ENCODE results near the gene HSD17B1. TPM values are rescaled to one million over a fixed set of nuclear protein-coding genes. Genes with fewer than 3 reads are reported as not detected.

The HSD17B1 gene
- total RNA-seq, 1 experiment from 2014 or later, result 0.60 TPM

DNA sequence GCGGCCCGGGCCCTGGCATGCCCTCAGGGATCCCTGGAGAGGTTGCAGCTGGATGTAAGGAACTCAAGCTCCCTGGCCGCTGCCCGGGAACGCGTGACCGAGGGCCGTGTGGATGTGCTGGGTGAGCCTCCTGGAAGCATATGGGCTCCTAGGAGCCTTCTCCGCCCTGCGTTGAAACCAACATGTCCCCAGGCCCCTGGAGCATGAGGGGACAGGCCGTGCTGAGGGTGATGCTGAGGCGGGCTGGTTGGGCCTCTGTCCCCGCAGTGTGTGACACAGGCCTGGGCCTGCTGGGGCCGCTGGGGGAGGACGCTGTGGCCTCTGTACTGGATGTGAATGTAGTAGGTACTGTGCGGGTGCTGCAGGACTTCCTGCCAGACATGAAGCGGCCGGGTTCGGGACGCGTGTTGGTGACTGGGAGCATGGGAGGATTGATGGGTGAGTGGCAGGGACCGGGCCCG is 5.7 kb upstream of the HSD17B1 start:
- TF ChIP-seq, protein P1, sequence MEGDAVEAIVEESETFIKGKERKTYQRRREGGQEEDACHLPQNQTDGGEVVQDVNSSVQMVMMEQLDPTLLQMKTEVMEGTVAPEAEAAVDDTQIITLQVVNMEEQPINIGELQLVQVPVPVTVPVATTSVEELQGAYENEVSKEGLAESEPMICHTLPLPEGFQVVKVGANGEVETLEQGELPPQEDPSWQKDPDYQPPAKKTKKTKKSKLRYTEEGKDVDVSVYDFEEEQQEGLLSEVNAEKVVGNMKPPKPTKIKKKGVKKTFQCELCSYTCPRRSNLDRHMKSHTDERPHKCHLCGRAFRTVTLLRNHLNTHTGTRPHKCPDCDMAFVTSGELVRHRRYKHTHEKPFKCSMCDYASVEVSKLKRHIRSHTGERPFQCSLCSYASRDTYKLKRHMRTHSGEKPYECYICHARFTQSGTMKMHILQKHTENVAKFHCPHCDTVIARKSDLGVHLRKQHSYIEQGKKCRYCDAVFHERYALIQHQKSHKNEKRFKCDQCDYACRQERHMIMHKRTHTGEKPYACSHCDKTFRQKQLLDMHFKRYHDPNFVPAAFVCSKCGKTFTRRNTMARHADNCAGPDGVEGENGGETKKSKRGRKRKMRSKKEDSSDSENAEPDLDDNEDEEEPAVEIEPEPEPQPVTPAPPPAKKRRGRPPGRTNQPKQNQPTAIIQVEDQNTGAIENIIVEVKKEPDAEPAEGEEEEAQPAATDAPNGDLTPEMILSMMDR (conservative IDR thresholded peaks at IDR 0.05; ENCODE audit: low read depth, low read length), result no peak
- no peak for TF ChIP-seq EZH2 (IDR thresholded peaks at IDR 0.05; ENCODE audit: borderline replicate concordance, low read depth, low read length, poor library complexity, severe bottlenecking)
- ChIA-PET POLR2A (ENCODE audit: low non-redundant PET) (no interaction called here), CTCF (no interaction called here)
- no TSS peak for BruUV-seq (replicated peaks)
- no peaks in the 10 kb centered on the region for H3K27me3 ChIP-seq (replicated peaks; ENCODE audit: insufficient read depth, low read depth, low read length, poor library complexity)
- no peaks in the 10 kb centered on the region for H3K4me1 ChIP-seq (ENCODE audit: insufficient read depth, low read length, poor library complexity, severe bottlenecking)
- no peaks in the 10 kb centered on the region for H3K9me3 ChIP-seq (ENCODE audit: low read depth, low read length, poor library complexity, severe bottlenecking)
- H3K27ac ChIP-seq (ENCODE audit: low read depth, low read length, poor library complexity, severe bottlenecking), result no peak overlapping the region
- no peak overlapping the region for H3K4me3 ChIP-seq (ENCODE audit: low read depth, low read length, poor library complexity, severe bottlenecking)
- intact Hi-C loops (cut with micrococcal nuclease; ENCODE audit: unreplicated experiment), result no loop called here
- no peaks in the 10 kb centered on the region for H3K36me3 ChIP-seq (ENCODE audit: insufficient read depth, low read length, poor library complexity, severe bottlenecking)
- DNase-seq (ENCODE audit: low spot score), result no peak

GRCh38 chr17:42547698-42548069 is 5.0 kb upstream of the HSD17B1 start:
- Histone ChIP-seq H3K4me1 (ENCODE audit: insufficient read depth, low read length, poor library complexity, severe bottlenecking) (no peaks in the 10 kb centered on the region), H3K27me3 (replicated peaks; ENCODE audit: insufficient read depth, low read depth, low read length, poor library complexity) (no peaks in the 10 kb centered on the region), H3K4me3 (ENCODE audit: low read depth, low read length, poor library complexity, severe bottlenecking) (no peak overlapping the region), H3K36me3 (ENCODE audit: insufficient read depth, low read length, poor library complexity, severe bottlenecking) (no peaks in the 10 kb centered on the region), H3K9me3 (ENCODE audit: low read depth, low read length, poor library complexity, severe bottlenecking) (no peaks in the 10 kb centered on the region), H3K27ac (ENCODE audit: low read depth, low read length, poor library complexity, severe bottlenecking) (no peak overlapping the region)
- ChIA-PET POLR2A (ENCODE audit: low non-redundant PET) (interaction anchor here (0.6 kb wide), 1 partner anchor 301 kb away, joined by 5 read pairs; no protein-coding TSS in a partner anchor), CTCF (no interaction called here)
- intact Hi-C loops (cut with micrococcal nuclease; ENCODE audit: unreplicated experiment), result no loop called here
- no peak for DNase-seq (ENCODE audit: low spot score)
- no TSS peak for BruUV-seq (replicated peaks)
- TF ChIP-seq, protein P1 (conservative IDR thresholded peaks at IDR 0.05; ENCODE audit: low read depth, low read length), result no peak
- no peak for TF ChIP-seq EZH2 (IDR thresholded peaks at IDR 0.05; ENCODE audit: borderline replicate concordance, low read depth, low read length, poor library complexity, severe bottlenecking)

DNA sequence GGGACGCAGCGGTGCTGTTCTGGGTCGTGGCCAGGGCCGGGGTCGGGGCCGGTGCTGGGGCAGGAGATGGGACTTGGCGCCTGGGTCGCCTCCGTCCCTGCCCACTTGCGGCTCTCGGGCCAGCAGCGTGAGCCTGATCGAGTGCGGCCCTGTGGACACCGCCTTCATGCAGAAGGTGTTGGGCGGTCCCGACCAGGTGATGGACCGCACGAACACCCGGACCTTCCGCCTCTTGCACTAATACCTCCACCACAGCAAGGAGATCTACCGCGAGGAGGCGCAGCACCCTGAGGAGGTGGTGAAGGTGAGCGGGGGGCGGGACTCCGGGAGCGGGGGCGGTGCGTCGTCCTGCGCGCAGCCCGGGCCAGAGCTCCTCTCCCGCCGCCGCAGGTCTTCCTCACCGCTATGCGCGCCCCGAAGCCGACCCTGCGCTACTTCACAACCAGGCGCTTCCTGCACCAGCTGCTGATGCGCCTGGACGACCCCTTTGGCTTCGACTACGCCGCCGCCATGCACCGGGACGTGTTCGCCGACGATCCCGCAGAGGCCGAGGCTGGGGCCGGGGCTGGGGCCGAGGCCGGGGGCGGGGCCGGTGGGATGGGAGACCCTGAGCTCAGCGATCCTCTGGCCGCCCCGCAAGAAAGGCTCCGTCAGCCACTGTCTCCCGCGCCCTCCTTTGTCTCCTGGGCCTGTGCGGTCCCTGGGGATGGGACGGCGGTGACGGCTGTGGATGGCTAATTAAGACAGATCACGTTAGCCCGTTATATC is 4.5 kb upstream of the HSD17B1 start:
- no peaks in the 10 kb centered on the region for H3K4me1 ChIP-seq (ENCODE audit: insufficient read depth, low read length, poor library complexity, severe bottlenecking)
- H3K36me3 ChIP-seq (ENCODE audit: insufficient read depth, low read length, poor library complexity, severe bottlenecking), result no peaks in the 10 kb centered on the region
- peak; percentile 52 for DNase-seq (ENCODE audit: low spot score)
- no TSS peak for BruUV-seq (replicated peaks)
- no peaks in the 10 kb centered on the region for H3K27me3 ChIP-seq (replicated peaks; ENCODE audit: insufficient read depth, low read depth, low read length, poor library complexity)
- CTCF ChIA-PET, result no interaction called here
- intact Hi-C loops (cut with micrococcal nuclease; ENCODE audit: unreplicated experiment), result no loop called here
- TF ChIP-seq, protein P1 (conservative IDR thresholded peaks at IDR 0.05; ENCODE audit: low read depth, low read length), result peak; percentile 50
- no peak for TF ChIP-seq EZH2 (IDR thresholded peaks at IDR 0.05; ENCODE audit: borderline replicate concordance, low read depth, low read length, poor library complexity, severe bottlenecking)
- H3K4me3 ChIP-seq (ENCODE audit: low read depth, low read length, poor library complexity, severe bottlenecking), result peak overlapping the region; percentile 47
- no peaks in the 10 kb centered on the region for H3K9me3 ChIP-seq (ENCODE audit: low read depth, low read length, poor library complexity, severe bottlenecking)
- no peak overlapping the region for H3K27ac ChIP-seq (ENCODE audit: low read depth, low read length, poor library complexity, severe bottlenecking)
- POLR2A ChIA-PET (ENCODE audit: low non-redundant PET), result interaction anchor here (0.6 kb wide), 1 partner anchor 302 kb away, joined by 5 read pairs; no protein-coding TSS in a partner anchor
